GM18867 (cell line): ENCODE measurements around the gene AKAP5.
"Not testable (repeated sequence)": the region's sequence is repeated elsewhere in the genome, so short reads cannot be mapped to it uniquely, and the experiment has no call there.

Experiments
- ATAC-seq: cut with Tn5 transposase; IDR thresholded peaks from one replicate; pipeline ENCODE4 v1.9.1; 2021; ENCODE audit warnings: mild to moderate bottlenecking, moderate library complexity; ENCODE audit not compliant: unreplicated experiment

AKAP5 gene

GRCh38 chr14:64502456-64502855 is 37.2 kb downstream of the AKAP5 start:
- no peak for ATAC-seq

GRCh38 chr14:64502887-64503433 is 37.7 kb downstream of the AKAP5 start:
- no peak for ATAC-seq

GRCh38 chr14:64503434-64504309 is 38.4 kb downstream of the AKAP5 start, which contains the start of gene ZBTB25:
TSS of gene ZBTB25 (minus strand) at chr14:64503838. CDS start at chr14:64490533, 13,305 bp downstream.
- ATAC-seq, result peak; percentile 61

GRCh38 chr14:64504310-64504896 is 39.1 kb downstream of the AKAP5 start, which contains the start of gene ZBTB1:
TSS of gene ZBTB1 (plus strand) at chr14:64504770. CDS start at chr14:64521505, 16,735 bp downstream.
- peak; percentile 24 for ATAC-seq

GRCh38 chr14:64504897-64505794 is 39.8 kb downstream of the AKAP5 start:
- peak; percentile 22 for ATAC-seq

GRCh38 chr14:64506721-64507120 is 41.4 kb downstream of the AKAP5 start:
- no peak for ATAC-seq

- ATAC-seq, result no peak
These were observed 42.3 kb downstream of the AKAP5 start for GRCh38 chr14:64507376-64508156.

- peak; percentile 13 for ATAC-seq
These were observed 43.0 kb downstream of the AKAP5 start for GRCh38 chr14:64508215-64508776.

GRCh38 chr14:64509036-64509435 is 43.7 kb downstream of the AKAP5 start:
- ATAC-seq, result no peak

- no peak for ATAC-seq
These were observed 45.7 kb downstream of the AKAP5 start for GRCh38 chr14:64510825-64511671.

GRCh38 chr14:64513271-64513670 is 48.0 kb downstream of the AKAP5 start:
- ATAC-seq, result no peak

- no peak for ATAC-seq
These were observed 49.8 kb downstream of the AKAP5 start for GRCh38 chr14:64515053-64515452.

GRCh38 chr14:64516969-64517368 is 51.7 kb downstream of the AKAP5 start:
- ATAC-seq, result no peak

- ATAC-seq, result not testable (repeated sequence)
These were observed 52.4 kb downstream of the AKAP5 start for GRCh38 chr14:64517667-64518066.

GRCh38 chr14:64518229-64518628 is 52.9 kb downstream of the AKAP5 start:
- no peak for ATAC-seq

- no peak for ATAC-seq
These were observed 55.4 kb downstream of the AKAP5 start for GRCh38 chr14:64520699-64521098.

GRCh38 chr14:64522591-64523355 is 57.5 kb downstream of the AKAP5 start:
- ATAC-seq, result no peak
